Measurements from ENCODE around the gene SPARCL1. TPM values are rescaled to one million over a fixed set of nuclear protein-coding genes. Genes with fewer than 3 reads are reported as not detected.

SPARCL1 gene
- total and polyA plus RNA-seq, 10 of the 15 experiments (the other 5 are each of a cell fraction or from before 2014, with no cell fraction given), result 0.10 to 1.1 TPM; not detected in 8

- CTCF ChIA-PET, result interaction anchor here (0.6 to 1.2 kb wide), 3 partner anchors 40 to 273 kb away, joined by 3 to 4 read pairs (median 4); no protein-coding TSS in a partner anchor
- POLR2A ChIA-PET, result interaction anchor here (0.7 to 1.1 kb wide), 4 partner anchors 10 to 1109 kb away, joined by 4 to 8 read pairs (median 6); partner anchors contain the start of gene HSD17B11
- 94% methylated on average over 2 of the region's 2 CpGs for WGBS (ENCODE audit: insufficient coverage, insufficient replicate concordance, low lambda C conversion rate, missing lambda C conversion rate)
Observed at GRCh38 chr4:87425711-87426110, 103.5 kb downstream of the SPARCL1 start.

More at GRCh38 chr4:87425711-87426110, 103.5 kb downstream of the SPARCL1 start:
- Histone ChIP-seq H3K4me2 (ENCODE audit: control insufficient read depth, insufficient read depth) (no peak overlapping the region), H3K79me2 (ENCODE audit: control insufficient read depth, insufficient read depth, low read length) (peaks cover 29% of the 10 kb centered on the region), H4K20me1 (ENCODE audit: control insufficient read depth, insufficient read depth) (no peaks in the 10 kb centered on the region), H3K9ac (ENCODE audit: control insufficient read depth, insufficient read depth, low read length) (no peak overlapping the region), H3K4me3 (no peak overlapping the region), H3K36me3 (ENCODE audit: control insufficient read depth in 2 of 2, insufficient read depth in 2 of 2, low read length in 1 of 2) (no peaks in the 10 kb centered on the region), H3K27ac (ENCODE audit: control insufficient read depth, insufficient read depth) (no peak overlapping the region), H3K27me3 (replicated peaks in 1 of 2; ENCODE audit: control insufficient read depth in 2 of 2, insufficient read depth in 2 of 2, low read length in 1 of 2) (no peaks in the 10 kb centered on the region), H3K9me3 (replicated peaks; ENCODE audit: control insufficient read depth, insufficient read depth, low read length) (no peaks in the 10 kb centered on the region), H2AFZ (ENCODE audit: control insufficient read depth, low read depth, low read length) (no peak overlapping the region), H3K4me1 (ENCODE audit: control insufficient read depth, insufficient read depth, low read length) (no peaks in the 10 kb centered on the region)
- intact Hi-C loops (cut with micrococcal nuclease; ENCODE audit: unreplicated experiment), result loop anchor here (2.0 kb wide), 1 partner anchor 51 kb away; no protein-coding TSS in a partner anchor
- SMC1A ChIA-PET (ENCODE audit: uncharacterized antibody, unreplicated experiment), result interaction anchor here (6.0 kb wide), 1 partner anchor 35 kb away, joined by 51 read pairs; the partner anchor contains the start of gene HSD17B11
- in situ Hi-C loops (cut with MboI), result no loop called here
- ATAC-seq, result no peak
- TF ChIP-seq E4F1 (IDR thresholded peaks at IDR 0.05; ENCODE audit: borderline replicate concordance, partially characterized antibody), result no peak
- no peak for DNase-seq (ENCODE audit: low read depth, low spot score)
- RAD21 ChIA-PET (ENCODE audit: unreplicated experiment), result interaction anchor here (0.5 to 1.0 kb wide), 3 partner anchors 35 to 1012 kb away, joined by 4 to 5 read pairs (median 5); partner anchors contain the start of gene HSD17B11
- BruUV-seq (replicated peaks), result no TSS peak
- FAIRE-seq, result no peak

All from GM12878 (cell line).